IMR-90 (cell line): ENCODE measurements around the gene GNAO1. TPM values are rescaled to one million over a fixed set of nuclear protein-coding genes. Genes with fewer than 3 reads are reported as not detected.

Experiments
- ATAC-seq: fragments of 200-7000 bp; cut with Tn5 transposase; 2 replicates; pipeline ENCODE4 v1.9.1; 2020; ENCODE audit warnings: low read depth, mild to moderate bottlenecking, moderate library complexity
- BruUV-seq: library from RNA; stranded (reverse); fragments of 400-500 nt; replicated peaks from 2 replicates; lab custom pipeline; 2021; lab: Mats Ljungman, UMichigan
- CTCF ChIA-PET: fragments of 300-600 bp; formaldehyde crosslinking; extraction: SDS; loops from one replicate; lab custom pipeline; 2021; ENCODE audit warnings: antibody characterized with exemption; lab: Yijun Ruan, JAX
- POLR2A ChIA-PET: fragments of 300-600 bp; sonication (Branson Sonifier 250); formaldehyde crosslinking; loops from one replicate; lab custom pipeline; 2022; ENCODE audit warnings: antibody characterized with exemption; ENCODE audit not compliant: unreplicated experiment; lab: Charles Lee
- DNase-seq: peaks from one replicate; pipeline ENCODE4 v3.0.0; 2013
- H2AFZ ChIP-seq: replicated peaks from 2 replicates; pipeline ENCODE3; 2013; ENCODE audit warnings: low read length, mild to moderate bottlenecking; ENCODE audit not compliant: poor library complexity
- H2AK5ac ChIP-seq: 2 replicates; pipeline ENCODE4 v1.6.1; 2013; ENCODE audit warnings: low read depth, low read length, inconsistent platforms
- H2AK9ac ChIP-seq: replicated peaks from 2 replicates; pipeline ENCODE3; 2013; ENCODE audit warnings: mild to moderate bottlenecking, low read depth, low read length, moderate library complexity; ENCODE audit not compliant: poor library complexity
- H2BK120ac ChIP-seq: 2 replicates; pipeline ENCODE4 v1.6.1; 2013; ENCODE audit warnings: low read depth, low read length, inconsistent platforms
- H2BK15ac ChIP-seq: 3 replicates; pipeline ENCODE4 v1.6.1; 2013; ENCODE audit warnings: low read depth, low read length, inconsistent platforms
- H2BK20ac ChIP-seq: 2 replicates; pipeline ENCODE4 v1.6.1; 2013; ENCODE audit warnings: low read depth, mild to moderate bottlenecking, inconsistent platforms, low read length, moderate library complexity
- H2BK5ac ChIP-seq: 2 replicates; pipeline ENCODE4 v1.6.1; 2013; ENCODE audit warnings: mild to moderate bottlenecking, low read depth, low read length, inconsistent platforms; ENCODE audit not compliant: poor library complexity, severe bottlenecking
- H3K14ac ChIP-seq: replicated peaks from 2 replicates; pipeline ENCODE4 v1.6.1; 2013; ENCODE audit warnings: low read depth, low read length, inconsistent platforms
- H3K18ac ChIP-seq: 2 replicates; pipeline ENCODE4 v1.6.1; 2013; ENCODE audit warnings: low read depth, low read length, control low read depth
- H3K23ac ChIP-seq: 2 replicates; pipeline ENCODE4 v1.6.1; 2013; ENCODE audit warnings: low read depth, low read length, inconsistent platforms
- H3K27ac ChIP-seq: 2 replicates; pipeline ENCODE4 v1.5.1; 2013; ENCODE audit warnings: mild to moderate bottlenecking, control low read depth, low read length; ENCODE audit not compliant: insufficient read depth
- H3K27me3 ChIP-seq: 2 replicates; pipeline ENCODE4 v1.6.1; 2013; ENCODE audit warnings: low read length; ENCODE audit not compliant: control insufficient read depth, insufficient read depth
- H3K36me3 ChIP-seq: 2 replicates; pipeline ENCODE4 v1.6.1; 2013; ENCODE audit warnings: low read length, mixed read lengths; ENCODE audit not compliant: control insufficient read depth, insufficient read depth
- H3K4ac ChIP-seq: 2 replicates; pipeline ENCODE4 v1.6.1; 2013; ENCODE audit warnings: low read depth, low read length, inconsistent platforms
- H3K4me1 ChIP-seq: 2 replicates; pipeline ENCODE4 v1.6.1; 2013; ENCODE audit warnings: low read length, mixed read lengths; ENCODE audit not compliant: control insufficient read depth, insufficient read depth
- H3K4me2 ChIP-seq: 2 replicates; pipeline ENCODE4 v1.6.1; 2013; ENCODE audit warnings: low read depth, mild to moderate bottlenecking, control low read depth, low read length, moderate library complexity
- H3K4me3 ChIP-seq: 2 replicates; pipeline ENCODE4 v1.5.1; 2013; ENCODE audit warnings: low read depth, mild to moderate bottlenecking, control low read depth, low read length, moderate library complexity; ENCODE audit not compliant: insufficient read depth
- H3K56ac ChIP-seq: 2 replicates; pipeline ENCODE4 v1.6.1; 2013; ENCODE audit warnings: low read length, inconsistent platforms; ENCODE audit not compliant: insufficient read depth; ENCODE audit errors: extremely low read depth
- H3K79me1 ChIP-seq, 2 experiments: 2 replicates each; pipeline ENCODE4 v1.6.1; 2013; ENCODE audit warnings: low read length in 2 of 2, inconsistent platforms in 1 of 2, low read depth in 1 of 2
- H3K9ac ChIP-seq: 2 replicates; pipeline ENCODE4 v1.6.1; 2013; ENCODE audit warnings: low read depth, low read length, control low read depth
- H3K9me1 ChIP-seq: 2 replicates; pipeline ENCODE4 v1.6.1; 2013; ENCODE audit warnings: low read length, inconsistent platforms; ENCODE audit not compliant: insufficient read depth
- H3K9me3 ChIP-seq: 2 replicates; pipeline ENCODE4 v1.6.1; 2013; ENCODE audit warnings: low read length; ENCODE audit not compliant: control insufficient read depth, insufficient read depth
- H4K20me1 ChIP-seq: 2 replicates; pipeline ENCODE4 v1.6.1; 2013; ENCODE audit warnings: low read length, inconsistent platforms; ENCODE audit not compliant: insufficient read depth
- H4K5ac ChIP-seq: 2 replicates; pipeline ENCODE4 v1.6.1; 2013; ENCODE audit warnings: mild to moderate bottlenecking, low read depth, low read length, control low read depth
- H4K8ac ChIP-seq, 2 experiments: 2 replicates each; pipeline ENCODE4 v1.6.1; 2013; ENCODE audit warnings: low read depth in 2 of 2, low read length in 2 of 2, control low read depth in 1 of 2, inconsistent platforms in 1 of 2
- H4K91ac ChIP-seq: 2 replicates; pipeline ENCODE4 v1.6.1; 2013; ENCODE audit warnings: low read depth, low read length, inconsistent platforms; ENCODE audit not compliant: insufficient read depth
- BHLHE40 ChIP-seq: fragments of 150-350 bp; IDR thresholded peaks from 2 replicates; pipeline ENCODE4 v1.6.1; 2016; ENCODE audit warnings: mild to moderate bottlenecking, low read depth, low read length
- CHD1 ChIP-seq: IDR thresholded peaks from 2 replicates; pipeline ENCODE4 v1.6.1; 2012; ENCODE audit warnings: low read depth, low read length, improper control_type of control experiment
- POLR2A ChIP-seq: IDR thresholded peaks from 2 replicates; pipeline ENCODE4 v1.6.1; 2012; ENCODE audit warnings: mild to moderate bottlenecking, low read depth, low read length
- RCOR1 ChIP-seq: IDR thresholded peaks from 2 replicates; pipeline ENCODE4 v1.6.1; 2012; ENCODE audit warnings: mild to moderate bottlenecking, low read length, improper control_type of control experiment; ENCODE audit not compliant: insufficient replicate concordance
- SMC3 ChIP-seq: fragments of 150-350 bp; IDR thresholded peaks from 2 replicates; pipeline ENCODE4 v1.6.1; 2016; ENCODE audit warnings: low read depth, mild to moderate bottlenecking, antibody characterized with exemption, low read length, moderate library complexity
- WGBS, 2 experiments: methylation state at CpG; one replicate each; pipeline versions ENCODE4 v1.1.5 to v1.1.7; 2013; ENCODE audit warnings: missing lambda C conversion rate in 2 of 2; ENCODE audit not compliant: insufficient read length in 1 of 2; ENCODE audit errors: extremely low coverage in 2 of 2; 5-methylcytosine and 5-hydroxymethylcytosine counted together
- dilution Hi-C: fragments of 300-500 bp; cut with HindIII; formaldehyde crosslinking; loops from one replicate; pipeline ENCODE4 v1.14.3; 2018; ENCODE audit warnings: low sequenced_read_pairs; ENCODE audit not compliant: unreplicated experiment
- in situ Hi-C: fragments of 300-500 bp; cut with MboI; formaldehyde crosslinking; loops from 3 replicates; pipeline ENCODE4 v1.14.3; 2019; ENCODE audit warnings: low sequenced_read_pairs, inconsistent platforms, mixed read lengths
- intact Hi-C: fragments of 100-400 bp; cut with micrococcal nuclease; formaldehyde crosslinking; loops from 2 replicates; pipeline ENCODE4 v1.10.0; 2022
- polyA plus RNA-seq, 3 experiments: library from polyadenylated mRNA; depleted of rRNA; stranded (reverse); fragments of >200 nt; gene quantifications; 2 replicates each; pipeline ENCODE4 v1.2.3, GENCODE V29; 2012; ENCODE audit warnings: low replicate concordance in 1 of 3
- total RNA-seq: library from RNA; depleted of rRNA; stranded (reverse); fragments of >200 nt; gene quantifications from 2 replicates; pipeline ENCODE4 v1.2.3, GENCODE V29; 2012
- TF ChIP-seq, protein P1 (sequence below): fragments of 150-350 bp; IDR thresholded peaks from 2 replicates; pipeline ENCODE4 v1.6.1; 2017; ENCODE audit warnings: mild to moderate bottlenecking, antibody characterized with exemption, low read length, low read depth

The GNAO1 gene
- total and polyA plus RNA-seq, 2 of the 4 experiments (the other 2 are of a cell fraction), result under 0.01 to 0.07 TPM

DNA sequence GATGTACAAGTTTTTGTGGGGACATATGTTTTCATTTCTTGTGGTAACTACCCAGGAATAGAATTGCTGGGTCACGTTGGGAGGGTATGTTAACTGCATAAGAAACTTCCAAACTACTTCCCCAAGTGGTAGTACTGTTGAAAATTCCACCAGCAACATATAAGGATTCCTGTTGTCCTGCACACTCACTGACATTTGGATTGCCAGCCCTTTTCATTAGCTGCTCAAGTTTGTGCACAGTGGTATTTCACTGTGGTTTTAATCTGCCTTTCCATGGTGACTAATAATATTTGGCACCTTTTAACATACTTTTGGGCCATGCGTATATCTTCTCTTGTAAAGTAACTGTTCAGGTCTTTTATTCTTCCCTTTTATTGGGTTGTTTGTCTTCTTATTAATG lies 103.3 kb downstream of the GNAO1 start:
- Histone ChIP-seq H3K18ac (no peak overlapping the region), H3K27ac (no peak overlapping the region), H2BK5ac (peak overlapping the region; percentile 18), H3K4ac (no peak overlapping the region), H3K36me3 (no peaks in the 10 kb centered on the region), H3K23ac (no peak overlapping the region), H3K9ac (no peak overlapping the region), H4K91ac (no peak overlapping the region), H3K4me1 (peaks cover 8% of the 10 kb centered on the region), H4K8ac (no peak overlapping the region; a peak in 1 of 4 replicates), H3K14ac (0 out of 2 replicates have a peak overlapping the region, but pooled peaks have one; percentile 35), H2BK20ac (0 out of 2 replicates have a peak overlapping the region, but pooled peaks have one; percentile 58), H3K79me1 (no peaks in the 10 kb centered on the region), H3K56ac (no peak overlapping the region), H3K9me1 (peaks cover 14% of the 10 kb centered on the region), H4K5ac (no peak overlapping the region), H3K4me3 (no peak overlapping the region), H3K4me2 (peak overlapping the region; percentile 37; the same call in 1 of the 2 replicates), H3K27me3 (peaks cover 6% of the 10 kb centered on the region; the same call in 1 of the 2 replicates), H2AK5ac (no peak overlapping the region), H4K20me1 (no peaks in the 10 kb centered on the region), H2AFZ (no peak overlapping the region), H2AK9ac (no peak overlapping the region), H2BK120ac (peak overlapping the region; percentile 72; the same call in 1 of the 2 replicates), H2BK15ac (no peak overlapping the region), H3K9me3 (no peaks in the 10 kb centered on the region)
- intact Hi-C loops, result no loop called here
- no peak for TF ChIP-seq POLR2A
- TF ChIP-seq RCOR1, result no peak
- TF ChIP-seq CHD1, result no peak
- TF ChIP-seq, protein P1, sequence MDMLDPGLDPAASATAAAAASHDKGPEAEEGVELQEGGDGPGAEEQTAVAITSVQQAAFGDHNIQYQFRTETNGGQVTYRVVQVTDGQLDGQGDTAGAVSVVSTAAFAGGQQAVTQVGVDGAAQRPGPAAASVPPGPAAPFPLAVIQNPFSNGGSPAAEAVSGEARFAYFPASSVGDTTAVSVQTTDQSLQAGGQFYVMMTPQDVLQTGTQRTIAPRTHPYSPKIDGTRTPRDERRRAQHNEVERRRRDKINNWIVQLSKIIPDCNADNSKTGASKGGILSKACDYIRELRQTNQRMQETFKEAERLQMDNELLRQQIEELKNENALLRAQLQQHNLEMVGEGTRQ, result no peak
- TF ChIP-seq SMC3, result no peak
- no peak for TF ChIP-seq BHLHE40
- in situ Hi-C loops, result no loop called here
- peak; percentile 90 for ATAC-seq
- no CpG with 5 or more reads among the region's 2 CpGs for WGBS, 2 experiments
- no TSS peak for BruUV-seq
- DNase-seq, result peak; percentile 83
- ChIA-PET CTCF (no interaction called here), POLR2A (no interaction called here)
- dilution Hi-C loops, result no loop called here
